Measurements from ENCODE around the gene LRRC4C.

GRCh38 chr11:40842750-40843339 lies 616.6 kb downstream of the LRRC4C start:
- TF ChIP-seq USF1 (IDR thresholded peaks at IDR 0.05) (no peak), CEBPB (IDR thresholded peaks at IDR 0.05) (no peak), MAX (IDR thresholded peaks at IDR 0.05) (no peak), EP300 (IDR thresholded peaks at IDR 0.05; ENCODE audit: borderline replicate concordance) (no peak), FOXM1 (IDR thresholded peaks at IDR 0.05; ENCODE audit: borderline replicate concordance, low read depth) (no peak), RAD21 (IDR thresholded peaks at IDR 0.05; ENCODE audit: low read depth) (no peak), TAF1 (IDR thresholded peaks at IDR 0.05; ENCODE audit: low read depth) (no peak)
